Epithelial cell of esophagus (primary cell): ENCODE results near the gene ZNF837.
A peak's percentile ranks its signal among the peaks of the same experiment; 100 is the strongest.
"Not testable (repeated sequence)": the region's sequence is repeated elsewhere in the genome, so short reads cannot be mapped to it uniquely, and the experiment has no call there.

Experiments
- DNase-seq: peaks from one replicate; pipeline ENCODE4 v3.0.0; 2010; ENCODE audit warnings: low read depth
- H3K4me3 ChIP-seq: 2 replicates; pipeline ENCODE4 v1.5.1; 2011; ENCODE audit warnings: mild to moderate bottlenecking, low read length, control low read depth
- TF ChIP-seq, protein P1 (sequence below): IDR thresholded peaks from 2 replicates; pipeline ENCODE4 v1.5.1; 2011; ENCODE audit warnings: low read depth, mild to moderate bottlenecking, low read length, control low read depth, inconsistent platforms; ENCODE audit not compliant: insufficient read depth; ENCODE audit errors: missing control alignments

The ZNF837 gene

GRCh38 chr19:58380037-58380661 lies 681 bp downstream of the ZNF837 start:
- DNase-seq = peak; percentile 11
- H3K4me3 ChIP-seq = peak overlapping the region; percentile 91
- TF ChIP-seq, protein P1, sequence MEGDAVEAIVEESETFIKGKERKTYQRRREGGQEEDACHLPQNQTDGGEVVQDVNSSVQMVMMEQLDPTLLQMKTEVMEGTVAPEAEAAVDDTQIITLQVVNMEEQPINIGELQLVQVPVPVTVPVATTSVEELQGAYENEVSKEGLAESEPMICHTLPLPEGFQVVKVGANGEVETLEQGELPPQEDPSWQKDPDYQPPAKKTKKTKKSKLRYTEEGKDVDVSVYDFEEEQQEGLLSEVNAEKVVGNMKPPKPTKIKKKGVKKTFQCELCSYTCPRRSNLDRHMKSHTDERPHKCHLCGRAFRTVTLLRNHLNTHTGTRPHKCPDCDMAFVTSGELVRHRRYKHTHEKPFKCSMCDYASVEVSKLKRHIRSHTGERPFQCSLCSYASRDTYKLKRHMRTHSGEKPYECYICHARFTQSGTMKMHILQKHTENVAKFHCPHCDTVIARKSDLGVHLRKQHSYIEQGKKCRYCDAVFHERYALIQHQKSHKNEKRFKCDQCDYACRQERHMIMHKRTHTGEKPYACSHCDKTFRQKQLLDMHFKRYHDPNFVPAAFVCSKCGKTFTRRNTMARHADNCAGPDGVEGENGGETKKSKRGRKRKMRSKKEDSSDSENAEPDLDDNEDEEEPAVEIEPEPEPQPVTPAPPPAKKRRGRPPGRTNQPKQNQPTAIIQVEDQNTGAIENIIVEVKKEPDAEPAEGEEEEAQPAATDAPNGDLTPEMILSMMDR = no peak

- no peak overlapping the region for H3K4me3 ChIP-seq
- TF ChIP-seq, protein P1 = no peak
- no peak for DNase-seq
Measured at GRCh38 chr19:58379246-58379645, 1.6 kb downstream of the ZNF837 start.

- DNase-seq, H3K4me3 ChIP-seq: not testable (repeated sequence)
Measured at GRCh38 chr19:58376724-58377123, 4.1 kb downstream of the ZNF837 start.

DNA sequence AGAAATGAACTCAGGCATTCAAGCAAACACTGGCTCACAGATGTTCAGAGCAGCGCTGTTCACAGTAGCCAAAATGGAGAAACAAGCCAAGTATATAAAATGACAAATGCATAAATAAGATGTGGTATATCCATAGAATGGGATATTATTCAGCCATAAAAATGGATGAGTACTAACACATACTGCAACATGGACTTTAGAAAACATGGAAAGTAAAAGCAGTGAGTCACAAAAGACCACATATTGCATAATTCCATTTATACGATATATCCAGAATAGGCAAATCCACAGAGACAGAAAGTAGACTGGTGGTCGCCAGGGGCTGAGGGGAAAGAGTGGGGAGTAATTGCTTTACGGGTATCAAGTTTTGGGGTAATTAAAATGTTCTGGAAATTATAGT lies 6.6 kb downstream of the ZNF837 start:
- no peak for DNase-seq

GRCh38 chr19:58372311-58373133 lies 8.3 kb downstream of the ZNF837 start:
- TF ChIP-seq, protein P1 = no peak
- H3K4me3 ChIP-seq = no peak overlapping the region
- DNase-seq = no peak

More for the DNA sequence above, 6.6 kb downstream of the ZNF837 start:
- no peak overlapping the region for H3K4me3 ChIP-seq
- TF ChIP-seq, protein P1 = no peak

DNA sequence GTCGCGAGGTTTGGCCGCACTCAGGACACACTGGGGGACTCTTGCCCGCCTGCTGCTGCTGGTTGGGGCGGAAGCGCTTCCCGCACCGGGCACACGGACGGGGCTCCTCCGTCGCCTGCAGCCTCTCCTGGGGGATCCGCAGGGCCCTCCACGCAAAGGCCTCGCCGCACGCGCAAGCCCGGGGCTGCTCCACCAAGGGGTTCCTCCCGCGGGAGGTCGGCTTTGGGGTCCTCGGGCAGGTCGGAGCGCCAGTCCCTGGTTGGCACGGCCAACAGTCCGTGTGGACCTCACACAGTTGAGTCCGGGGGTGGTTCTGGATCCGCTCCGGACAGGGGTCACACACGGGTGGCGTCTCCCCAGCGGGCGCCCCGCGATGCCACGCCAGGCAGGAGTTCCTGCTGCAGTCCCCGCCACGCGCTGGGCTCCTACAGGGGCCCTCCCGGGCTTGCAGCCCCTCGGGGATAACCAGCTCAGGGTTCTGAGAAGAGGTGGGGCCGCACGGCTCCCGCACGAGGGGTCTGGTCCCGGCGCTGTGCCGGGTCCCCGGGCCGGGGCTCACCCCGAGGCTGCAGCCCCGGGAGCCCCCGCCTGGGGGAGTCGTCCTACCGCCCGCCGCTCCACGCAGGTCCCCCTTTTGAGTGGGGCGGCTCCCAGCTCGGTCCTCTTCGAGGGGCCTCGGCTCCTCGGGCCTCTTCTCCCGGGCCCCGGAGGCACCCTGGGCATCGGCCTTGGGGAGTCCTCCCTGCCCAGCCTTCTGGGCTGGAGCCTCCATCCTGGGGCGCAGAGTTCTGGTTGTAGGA lies 12.1 kb downstream of the ZNF837 start:
- H3K4me3 ChIP-seq = no peak overlapping the region
- DNase-seq = no peak
- TF ChIP-seq, protein P1 = no peak

GRCh38 chr19:58367698-58368454 lies 13.0 kb downstream of the ZNF837 start:
- TF ChIP-seq, protein P1 = no peak
- no peak overlapping the region for H3K4me3 ChIP-seq
- DNase-seq = no peak
